Neural progenitor cell (in vitro differentiated cells): ENCODE results near the gene VN1R5. TPM values are rescaled to one million over a fixed set of nuclear protein-coding genes. Genes with fewer than 3 reads are reported as not detected.

ENCODE experiments used
- DNase-seq: peaks from one replicate; pipeline ENCODE4 v3.0.0-alpha.2; 2016; ENCODE audit warnings: low spot score
- H2AFZ ChIP-seq: fragments of 200-600 bp; sonication (generic); replicated peaks from 2 replicates; pipeline ENCODE4 v1.6.1; 2016; ENCODE audit warnings: antibody characterized with exemption
- H3F3A ChIP-seq: fragments of 200-600 bp; sonication (generic); 2 replicates; pipeline ENCODE4 v1.6.1; 2016; ENCODE audit warnings: antibody characterized with exemption, low read depth
- H3K27ac ChIP-seq: fragments of 200-600 bp; sonication (generic); 2 replicates; pipeline ENCODE4 v1.5.1; 2016; ENCODE audit warnings: mild to moderate bottlenecking
- H3K27me3 ChIP-seq: fragments of 200-600 bp; sonication (generic); 2 replicates; pipeline ENCODE4 v1.6.1; 2016; ENCODE audit warnings: mild to moderate bottlenecking, moderate library complexity
- H3K36me3 ChIP-seq: fragments of 200-600 bp; sonication (generic); 2 replicates; pipeline ENCODE4 v1.5.1; 2016
- H3K4me1 ChIP-seq: fragments of 200-600 bp; sonication (generic); 2 replicates; pipeline ENCODE4 v1.6.1; 2016; ENCODE audit warnings: mixed run types
- H3K4me2 ChIP-seq: fragments of 200-600 bp; sonication (generic); 2 replicates; pipeline ENCODE4 v1.6.1; 2016
- H3K4me3 ChIP-seq: fragments of 200-600 bp; sonication (generic); 2 replicates; pipeline ENCODE4 v1.5.1; 2016
- H3K79me2 ChIP-seq: fragments of 200-600 bp; sonication (generic); 2 replicates; pipeline ENCODE4 v1.6.1; 2016; ENCODE audit warnings: low read depth
- H3K9ac ChIP-seq: fragments of 200-600 bp; sonication (generic); 2 replicates; pipeline ENCODE4 v1.6.1; 2016
- H3K9me3 ChIP-seq: fragments of 200-600 bp; sonication (generic); 2 replicates; pipeline ENCODE4 v1.5.1; 2016; ENCODE audit warnings: low read depth
- H4K20me1 ChIP-seq: fragments of 200-600 bp; sonication (generic); 2 replicates; pipeline ENCODE4 v1.6.1; 2016; ENCODE audit warnings: low read depth
- H3K27ac Mint-ChIP-seq: 3 replicates; pipeline ENCODE4 v1.8.0; 2021; ENCODE audit warnings: mixed read lengths
- H3K27me3 Mint-ChIP-seq: 2 replicates; pipeline ENCODE4 v1.8.0; 2022; ENCODE audit warnings: low read depth, mild to moderate bottlenecking, inconsistent platforms, moderate library complexity, mixed read lengths; ENCODE audit not compliant: insufficient read depth
- H3K36me3 Mint-ChIP-seq: 3 replicates; pipeline ENCODE4 v1.8.0; 2021; ENCODE audit warnings: mixed read lengths
- H3K4me1 Mint-ChIP-seq: 3 replicates; pipeline ENCODE4 v1.8.0; 2021; ENCODE audit warnings: mixed read lengths
- H3K4me3 Mint-ChIP-seq: 3 replicates; pipeline ENCODE4 v1.8.0; 2021; ENCODE audit warnings: mild to moderate bottlenecking, moderate library complexity, mixed read lengths
- H3K9me3 Mint-ChIP-seq: 3 replicates; pipeline ENCODE4 v1.8.0; 2020; ENCODE audit warnings: mixed read lengths
- CTCF ChIP-seq: fragments of 200-600 bp; sonication (generic); IDR thresholded peaks from 2 replicates; pipeline ENCODE4 v1.5.1; 2017; ENCODE audit warnings: antibody characterized with exemption, mild to moderate bottlenecking
- EZH2 ChIP-seq: fragments of 200-600 bp; sonication (generic); IDR thresholded peaks from 2 replicates; pipeline ENCODE4 v1.6.1; 2017; ENCODE audit warnings: antibody characterized with exemption, mild to moderate bottlenecking, moderate library complexity
- EZH2phosphoT487 ChIP-seq: fragments of 200-600 bp; sonication (generic); IDR thresholded peaks from 2 replicates; pipeline ENCODE4 v1.6.1; 2017; ENCODE audit warnings: antibody characterized with exemption
- total RNA-seq: library from RNA; depleted of rRNA; stranded (reverse); fragments of >200 nt; gene quantifications from 2 replicates; pipeline ENCODE4 v1.2.3, GENCODE V29; 2015; ENCODE audit warnings: low replicate concordance

Gene VN1R5
- total RNA-seq, 1 donor from 2014 or later: not detected

- Histone ChIP-seq H3K4me1 (no peaks in the 10 kb centered on the region), H3K4me2 (no peak overlapping the region), H3K79me2 (no peaks in the 10 kb centered on the region), H3K9me3 (no peaks in the 10 kb centered on the region), H3K9ac (no peak overlapping the region), H3K4me3 (no peak overlapping the region), H3F3A (no peaks in the 10 kb centered on the region), H3K36me3 (no peaks in the 10 kb centered on the region), H3K27ac (no peak overlapping the region), H3K27me3 (no peaks in the 10 kb centered on the region), H2AFZ (no peak overlapping the region), H4K20me1 (no peaks in the 10 kb centered on the region)
- Mint-ChIP-seq H3K4me3 (no peak overlapping the region), H3K36me3 (no peaks in the 10 kb centered on the region), H3K9me3 (peaks cover 12% of the 10 kb centered on the region), H3K27ac (no peak overlapping the region), H3K4me1 (no peaks in the 10 kb centered on the region), H3K27me3 (no peaks in the 10 kb centered on the region)
- no peak for DNase-seq
- no peak for TF ChIP-seq CTCF
- TF ChIP-seq EZH2: no peak
- no peak for TF ChIP-seq EZH2phosphoT487
Observed at GRCh38 chr1:247243524-247244137, 12.2 kb upstream of the VN1R5 start.

- Histone ChIP-seq H3K9ac (no peak overlapping the region), H2AFZ (no peak overlapping the region), H3F3A (no peaks in the 10 kb centered on the region), H3K27me3 (no peaks in the 10 kb centered on the region), H4K20me1 (no peaks in the 10 kb centered on the region), H3K4me2 (no peak overlapping the region), H3K36me3 (no peaks in the 10 kb centered on the region), H3K9me3 (no peaks in the 10 kb centered on the region), H3K4me3 (no peak overlapping the region), H3K79me2 (no peaks in the 10 kb centered on the region), H3K4me1 (no peaks in the 10 kb centered on the region), H3K27ac (no peak overlapping the region)
- DNase-seq: no peak
- Mint-ChIP-seq H3K27ac (no peak overlapping the region), H3K4me1 (no peaks in the 10 kb centered on the region), H3K9me3 (peaks cover 19% of the 10 kb centered on the region), H3K36me3 (no peaks in the 10 kb centered on the region), H3K27me3 (peaks cover 4% of the 10 kb centered on the region), H3K4me3 (no peak overlapping the region)
- TF ChIP-seq CTCF (no peak), EZH2 (no peak), EZH2phosphoT487 (no peak)
Observed at GRCh38 chr1:247246325-247247115, 9.4 kb upstream of the VN1R5 start.

GRCh38 chr1:247247568-247247967 lies 8.3 kb upstream of the VN1R5 start:
- no peaks in the 10 kb centered on the region for H3K9me3 ChIP-seq
- H3K4me1 ChIP-seq: no peaks in the 10 kb centered on the region
- H3K36me3 ChIP-seq: no peaks in the 10 kb centered on the region
- DNase-seq: no peak
- H3K27me3 Mint-ChIP-seq: peaks cover 4% of the 10 kb centered on the region
- peaks cover 19% of the 10 kb centered on the region for H3K9me3 Mint-ChIP-seq
- TF ChIP-seq EZH2: no peak
- no peak for TF ChIP-seq EZH2phosphoT487
- no peak for TF ChIP-seq CTCF
- no peak overlapping the region for H2AFZ ChIP-seq
- no peak overlapping the region for H3K4me3 Mint-ChIP-seq
- H3K27me3 ChIP-seq: no peaks in the 10 kb centered on the region
- no peaks in the 10 kb centered on the region for H3K36me3 Mint-ChIP-seq
- no peak overlapping the region for H3K27ac Mint-ChIP-seq
- H3K4me1 Mint-ChIP-seq: no peaks in the 10 kb centered on the region
- H4K20me1 ChIP-seq: no peaks in the 10 kb centered on the region
- no peaks in the 10 kb centered on the region for H3F3A ChIP-seq
- no peak overlapping the region for H3K9ac ChIP-seq
- no peak overlapping the region for H3K4me3 ChIP-seq
- no peaks in the 10 kb centered on the region for H3K79me2 ChIP-seq
- H3K4me2 ChIP-seq: no peak overlapping the region
- no peak overlapping the region for H3K27ac ChIP-seq
